Nephron progenitor cell (in vitro differentiated cells): Measurements from ENCODE around the gene MSI2.
A peak's percentile ranks its signal among the peaks of the same experiment; 100 is the strongest.

Experiments
- DNase-seq: peaks from one replicate; pipeline ENCODE4 v3.0.0; 2021
- H3K27ac Mint-ChIP-seq: 2 replicates; pipeline ENCODE4 v1.8.0; 2021; ENCODE audit warnings: mild to moderate bottlenecking, moderate library complexity, mixed read lengths
- H3K27me3 Mint-ChIP-seq: 2 replicates; pipeline ENCODE4 v1.8.0; 2021; ENCODE audit warnings: mild to moderate bottlenecking, low read depth, mixed read lengths; ENCODE audit not compliant: poor library complexity
- H3K36me3 Mint-ChIP-seq: 2 replicates; pipeline ENCODE4 v1.8.0; 2021; ENCODE audit warnings: low read depth, mixed read lengths
- H3K4me1 Mint-ChIP-seq: 2 replicates; pipeline ENCODE4 v1.8.0; 2021; ENCODE audit warnings: mixed read lengths
- H3K4me3 Mint-ChIP-seq: 2 replicates; pipeline ENCODE4 v1.8.0; 2021; ENCODE audit warnings: mild to moderate bottlenecking, moderate library complexity, mixed read lengths
- H3K9me3 Mint-ChIP-seq: 2 replicates; pipeline ENCODE4 v1.8.0; 2021; ENCODE audit warnings: mild to moderate bottlenecking, moderate library complexity, mixed read lengths
- TF ChIP-seq, protein P1 (sequence below): fragments of 200-600 bp; sonication (generic); IDR thresholded peaks from 2 replicates; pipeline ENCODE4 v1.5.0; 2021; ENCODE audit warnings: antibody characterized with exemption

The MSI2 gene

DNA sequence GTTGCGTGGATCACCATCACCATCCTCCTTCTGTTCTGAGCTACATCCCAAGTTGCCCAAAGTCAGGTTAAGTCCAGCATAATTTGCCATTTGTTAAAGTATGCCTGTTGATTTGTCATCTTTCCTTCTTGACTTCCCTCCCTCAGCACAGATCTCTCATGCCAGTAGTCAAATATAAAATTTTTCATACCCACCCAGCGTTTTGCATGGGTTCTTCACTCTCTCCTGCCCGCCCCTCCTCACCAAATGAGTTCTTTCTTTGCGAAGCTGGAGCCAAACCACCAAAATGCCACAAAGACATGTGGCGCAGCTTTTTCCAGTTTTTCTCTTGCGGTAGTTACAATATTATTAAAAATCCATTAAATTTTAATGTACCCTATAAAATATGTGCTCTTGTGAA is 167.2 kb downstream of the MSI2 start:
- Mint-ChIP-seq H3K27ac (peak overlapping the region; percentile 63), H3K36me3 (peaks cover 76% of the 10 kb centered on the region), H3K9me3 (peaks cover 38% of the 10 kb centered on the region), H3K27me3 (no peaks in the 10 kb centered on the region), H3K4me3 (no peak overlapping the region), H3K4me1 (peaks cover 63% of the 10 kb centered on the region)
- TF ChIP-seq, protein P1, sequence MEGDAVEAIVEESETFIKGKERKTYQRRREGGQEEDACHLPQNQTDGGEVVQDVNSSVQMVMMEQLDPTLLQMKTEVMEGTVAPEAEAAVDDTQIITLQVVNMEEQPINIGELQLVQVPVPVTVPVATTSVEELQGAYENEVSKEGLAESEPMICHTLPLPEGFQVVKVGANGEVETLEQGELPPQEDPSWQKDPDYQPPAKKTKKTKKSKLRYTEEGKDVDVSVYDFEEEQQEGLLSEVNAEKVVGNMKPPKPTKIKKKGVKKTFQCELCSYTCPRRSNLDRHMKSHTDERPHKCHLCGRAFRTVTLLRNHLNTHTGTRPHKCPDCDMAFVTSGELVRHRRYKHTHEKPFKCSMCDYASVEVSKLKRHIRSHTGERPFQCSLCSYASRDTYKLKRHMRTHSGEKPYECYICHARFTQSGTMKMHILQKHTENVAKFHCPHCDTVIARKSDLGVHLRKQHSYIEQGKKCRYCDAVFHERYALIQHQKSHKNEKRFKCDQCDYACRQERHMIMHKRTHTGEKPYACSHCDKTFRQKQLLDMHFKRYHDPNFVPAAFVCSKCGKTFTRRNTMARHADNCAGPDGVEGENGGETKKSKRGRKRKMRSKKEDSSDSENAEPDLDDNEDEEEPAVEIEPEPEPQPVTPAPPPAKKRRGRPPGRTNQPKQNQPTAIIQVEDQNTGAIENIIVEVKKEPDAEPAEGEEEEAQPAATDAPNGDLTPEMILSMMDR = no peak
- DNase-seq = no peak

GRCh38 chr17:57424273-57424672 is 167.9 kb downstream of the MSI2 start:
- Mint-ChIP-seq H3K4me1 (peaks cover 66% of the 10 kb centered on the region), H3K27ac (peak overlapping the region; percentile 63), H3K27me3 (no peaks in the 10 kb centered on the region), H3K4me3 (no peak overlapping the region), H3K36me3 (peaks cover 72% of the 10 kb centered on the region), H3K9me3 (peaks cover 38% of the 10 kb centered on the region)
- TF ChIP-seq, protein P1 = no peak
- no peak for DNase-seq

DNA sequence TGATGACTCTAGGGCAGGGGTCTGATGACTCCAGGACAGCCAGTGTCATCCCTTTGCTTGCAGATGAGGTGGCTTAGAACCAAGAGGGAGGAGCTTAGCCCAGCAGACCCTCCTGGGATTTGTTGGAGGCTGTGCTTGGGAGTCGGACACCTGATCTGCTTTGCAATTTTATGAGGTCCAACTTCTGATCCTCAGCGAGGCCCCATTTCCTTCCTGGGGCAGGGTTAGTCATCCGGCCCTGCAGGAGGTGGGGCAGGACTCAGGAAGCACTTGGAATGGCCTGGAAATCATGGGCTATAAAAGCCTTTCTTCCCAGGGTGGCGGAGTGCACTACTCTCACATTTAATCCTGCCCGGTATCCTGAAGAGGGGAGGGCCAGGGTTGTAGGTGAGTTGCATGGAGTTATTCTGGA is 168.5 kb downstream of the MSI2 start:
- Mint-ChIP-seq H3K4me3 (peak overlapping the region; percentile 2), H3K27ac (peak overlapping the region; percentile 63), H3K9me3 (peaks cover 38% of the 10 kb centered on the region), H3K27me3 (no peaks in the 10 kb centered on the region), H3K4me1 (peaks cover 69% of the 10 kb centered on the region), H3K36me3 (peaks cover 74% of the 10 kb centered on the region)
- TF ChIP-seq, protein P1 = no peak
- DNase-seq = peak; percentile 26

DNA sequence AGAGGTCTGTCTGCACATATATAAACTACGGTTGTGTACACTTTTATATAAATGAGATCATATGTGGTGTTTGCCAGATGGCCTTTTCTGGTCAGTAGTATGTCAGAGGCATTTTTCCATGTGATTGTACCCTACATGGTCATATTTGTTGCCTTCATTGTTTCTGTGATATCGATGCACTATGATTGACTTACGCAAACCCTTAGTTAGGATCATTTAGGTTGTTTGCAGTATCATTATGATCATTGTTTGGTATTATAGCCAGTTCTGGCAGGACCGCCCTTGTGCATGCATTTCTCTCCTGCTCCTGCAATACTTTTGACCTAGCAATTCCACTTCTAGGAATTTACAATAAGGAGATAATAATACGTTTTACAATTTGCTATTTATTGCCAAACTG is 169.1 kb downstream of the MSI2 start:
- Mint-ChIP-seq H3K36me3 (peaks cover 74% of the 10 kb centered on the region), H3K4me3 (peak overlapping the region; percentile 24), H3K4me1 (peaks cover 69% of the 10 kb centered on the region), H3K9me3 (peaks cover 35% of the 10 kb centered on the region), H3K27me3 (no peaks in the 10 kb centered on the region), H3K27ac (peak overlapping the region; percentile 98)
- TF ChIP-seq, protein P1 = no peak
- no peak for DNase-seq

GRCh38 chr17:57425903-57426880 is 169.9 kb downstream of the MSI2 start:
- Mint-ChIP-seq H3K36me3 (peaks cover 74% of the 10 kb centered on the region), H3K27ac (peak overlapping the region; percentile 98), H3K27me3 (no peaks in the 10 kb centered on the region), H3K9me3 (peaks cover 31% of the 10 kb centered on the region), H3K4me1 (peaks cover 69% of the 10 kb centered on the region), H3K4me3 (peak overlapping the region; percentile 24)
- DNase-seq = no peak
- TF ChIP-seq, protein P1 = no peak
